Panc1 (cell line): ENCODE measurements around the gene FAM124B.

ENCODE experiments used
- POLR2AphosphoS5 ChIP-seq: IDR thresholded peaks from 2 replicates; pipeline ENCODE4 v1.6.1; 2012; ENCODE audit warnings: mild to moderate bottlenecking, low read depth, low read length, moderate library complexity
- TCF7L2 ChIP-seq: IDR thresholded peaks from 2 replicates; pipeline ENCODE4 v1.6.1; 2011; ENCODE audit warnings: mild to moderate bottlenecking, low read depth, low read length, inconsistent platforms
- TF ChIP-seq, protein P1 (sequence below): fragments of 450-650 bp; IDR thresholded peaks from 2 replicates; pipeline ENCODE4 v1.5.1; 2017; ENCODE audit warnings: mild to moderate bottlenecking

DNA sequence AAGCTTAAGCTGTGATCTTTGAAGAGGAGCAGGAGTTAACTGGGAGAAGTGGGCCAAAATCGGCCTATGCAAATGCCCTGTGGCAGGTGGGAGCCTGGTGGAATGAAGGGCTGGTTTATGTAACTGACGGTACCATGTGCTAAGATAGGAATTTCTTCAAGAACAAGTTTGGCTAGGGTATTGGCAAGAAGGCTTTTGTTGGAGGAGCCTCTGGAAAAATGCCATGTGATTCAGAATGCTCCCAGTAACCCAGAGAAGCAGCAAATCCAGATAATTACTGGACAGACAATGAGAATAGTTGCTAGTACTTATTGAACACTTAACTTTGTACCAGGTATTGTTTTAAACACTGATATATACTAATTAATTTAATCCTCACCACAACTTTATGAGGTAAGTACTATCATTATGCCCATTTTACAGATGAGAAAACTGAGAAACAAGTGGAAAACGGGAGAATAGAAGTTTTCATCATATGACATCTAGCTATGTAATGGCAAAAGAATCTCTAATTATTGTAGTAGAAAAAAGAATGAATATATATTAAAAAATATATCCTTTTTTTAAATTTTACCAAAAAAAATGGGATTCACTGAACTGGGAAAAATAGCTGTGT, 9.1 kb upstream of the FAM124B start:
- TF ChIP-seq, protein P1, sequence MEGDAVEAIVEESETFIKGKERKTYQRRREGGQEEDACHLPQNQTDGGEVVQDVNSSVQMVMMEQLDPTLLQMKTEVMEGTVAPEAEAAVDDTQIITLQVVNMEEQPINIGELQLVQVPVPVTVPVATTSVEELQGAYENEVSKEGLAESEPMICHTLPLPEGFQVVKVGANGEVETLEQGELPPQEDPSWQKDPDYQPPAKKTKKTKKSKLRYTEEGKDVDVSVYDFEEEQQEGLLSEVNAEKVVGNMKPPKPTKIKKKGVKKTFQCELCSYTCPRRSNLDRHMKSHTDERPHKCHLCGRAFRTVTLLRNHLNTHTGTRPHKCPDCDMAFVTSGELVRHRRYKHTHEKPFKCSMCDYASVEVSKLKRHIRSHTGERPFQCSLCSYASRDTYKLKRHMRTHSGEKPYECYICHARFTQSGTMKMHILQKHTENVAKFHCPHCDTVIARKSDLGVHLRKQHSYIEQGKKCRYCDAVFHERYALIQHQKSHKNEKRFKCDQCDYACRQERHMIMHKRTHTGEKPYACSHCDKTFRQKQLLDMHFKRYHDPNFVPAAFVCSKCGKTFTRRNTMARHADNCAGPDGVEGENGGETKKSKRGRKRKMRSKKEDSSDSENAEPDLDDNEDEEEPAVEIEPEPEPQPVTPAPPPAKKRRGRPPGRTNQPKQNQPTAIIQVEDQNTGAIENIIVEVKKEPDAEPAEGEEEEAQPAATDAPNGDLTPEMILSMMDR, result no peak
- TF ChIP-seq POLR2AphosphoS5, result no peak
- no peak for TF ChIP-seq TCF7L2
